A172 (cell line): ENCODE data around the gene HOXB4. TPM values are rescaled to one million over a fixed set of nuclear protein-coding genes. Genes with fewer than 3 reads are reported as not detected.
A peak's percentile ranks its signal among the peaks of the same experiment; 100 is the strongest.

Experiments
- DNase-seq: peaks from one replicate; pipeline ENCODE4 v3.0.0-alpha.2; 2015; ENCODE audit warnings: low spot score
- total RNA-seq: library from RNA; depleted of rRNA; stranded (reverse); fragments of >200 nt; shearing (Covaris generic); gene quantifications from 2 replicates; pipeline ENCODE4 v1.2.3, GENCODE V29; 2014

Gene HOXB4
- total RNA-seq, 1 experiment from 2014 or later, result 5.1 TPM

DNA sequence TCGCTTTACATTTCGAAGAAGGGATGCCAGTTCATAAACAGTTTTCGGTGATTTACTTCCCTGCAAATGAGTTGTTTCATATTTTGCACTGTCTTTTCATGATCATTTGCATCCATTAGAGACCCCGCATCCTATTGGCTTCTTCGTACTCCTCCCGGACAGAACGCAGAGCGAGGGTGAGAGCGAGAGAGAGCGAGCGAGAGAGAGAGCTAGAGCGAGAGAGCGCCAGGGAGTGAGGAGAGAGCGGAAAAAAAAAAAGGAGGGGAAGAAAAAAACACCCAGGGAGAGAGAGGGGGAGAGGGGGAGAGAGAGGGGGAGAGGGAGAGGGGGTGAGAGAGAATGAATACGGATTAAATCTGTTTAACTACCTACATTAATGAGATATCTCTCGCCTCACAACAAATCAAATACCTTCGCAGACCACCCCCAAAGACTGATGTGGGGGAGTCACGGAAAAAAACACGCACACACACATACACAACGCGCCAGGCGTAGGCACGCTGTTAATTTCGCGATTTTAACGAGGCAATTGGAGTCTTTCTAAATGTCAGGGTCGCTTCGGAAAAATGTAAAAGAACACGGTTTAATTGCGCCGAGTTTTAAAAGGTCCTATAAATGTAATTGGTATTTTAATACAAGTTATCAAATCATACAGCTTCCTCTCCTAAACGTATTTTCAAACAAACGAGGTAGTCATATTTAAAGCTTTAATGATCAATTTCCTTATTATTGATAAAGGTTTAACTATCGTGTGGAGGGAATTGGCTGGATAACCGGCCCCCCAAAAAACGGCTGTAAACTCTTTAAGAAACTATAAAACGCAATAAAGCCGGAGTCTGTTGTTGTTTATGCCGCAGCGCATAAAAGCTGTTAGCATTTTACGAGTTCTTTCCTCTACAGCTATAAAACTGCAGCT is 37.2 kb upstream of the HOXB4 start, which contains the start of gene HOXB8:
Gene HOXB8, minus strand, starts transcription at position 246 of the 916 bp plus-strand sequence. CDS start 588 bp downstream, outside the sequence.
- peak; percentile 87 for DNase-seq

DNA sequence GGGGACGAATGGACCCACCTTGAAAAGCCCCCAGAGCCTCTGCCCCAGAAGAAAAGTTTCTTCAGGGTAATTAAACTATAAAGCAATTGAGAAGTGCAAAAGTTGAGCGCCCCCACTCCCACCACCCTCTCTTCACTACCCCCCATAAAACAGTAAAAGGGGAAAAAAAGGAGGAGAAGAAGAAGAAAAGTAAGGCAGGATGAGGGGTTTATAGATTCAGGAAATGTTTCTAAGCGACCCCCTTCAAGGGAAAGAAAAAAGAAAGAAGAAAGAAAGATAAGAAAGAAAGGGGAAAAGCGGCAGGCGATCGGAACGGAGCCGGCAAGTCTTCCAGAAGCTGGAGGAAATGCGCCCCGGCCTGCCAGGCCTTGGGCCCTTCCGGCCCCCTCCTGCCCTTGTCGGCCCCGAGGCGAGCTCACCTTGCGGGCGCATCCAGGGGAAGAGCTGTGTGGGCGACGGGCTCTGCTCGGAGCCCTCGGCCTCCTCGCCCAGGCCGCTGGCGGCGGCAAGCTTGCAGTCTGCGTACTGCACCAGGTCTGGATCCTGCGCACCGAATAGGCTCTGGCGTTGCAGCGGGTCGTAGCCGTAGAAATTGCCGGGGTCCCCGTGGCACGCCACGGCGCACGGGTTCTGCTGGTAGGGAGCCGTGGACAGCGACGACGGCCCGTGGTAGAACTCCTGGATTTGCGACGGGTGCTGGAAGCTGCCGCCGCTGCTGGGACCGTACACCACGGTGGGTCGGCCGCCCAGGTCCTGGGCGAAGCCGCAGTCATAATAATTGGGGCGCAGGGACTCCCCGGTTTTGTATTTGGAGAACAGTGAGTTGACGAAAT is 35.9 kb upstream of the HOXB4 start:
- peak; percentile 17 for DNase-seq

DNA sequence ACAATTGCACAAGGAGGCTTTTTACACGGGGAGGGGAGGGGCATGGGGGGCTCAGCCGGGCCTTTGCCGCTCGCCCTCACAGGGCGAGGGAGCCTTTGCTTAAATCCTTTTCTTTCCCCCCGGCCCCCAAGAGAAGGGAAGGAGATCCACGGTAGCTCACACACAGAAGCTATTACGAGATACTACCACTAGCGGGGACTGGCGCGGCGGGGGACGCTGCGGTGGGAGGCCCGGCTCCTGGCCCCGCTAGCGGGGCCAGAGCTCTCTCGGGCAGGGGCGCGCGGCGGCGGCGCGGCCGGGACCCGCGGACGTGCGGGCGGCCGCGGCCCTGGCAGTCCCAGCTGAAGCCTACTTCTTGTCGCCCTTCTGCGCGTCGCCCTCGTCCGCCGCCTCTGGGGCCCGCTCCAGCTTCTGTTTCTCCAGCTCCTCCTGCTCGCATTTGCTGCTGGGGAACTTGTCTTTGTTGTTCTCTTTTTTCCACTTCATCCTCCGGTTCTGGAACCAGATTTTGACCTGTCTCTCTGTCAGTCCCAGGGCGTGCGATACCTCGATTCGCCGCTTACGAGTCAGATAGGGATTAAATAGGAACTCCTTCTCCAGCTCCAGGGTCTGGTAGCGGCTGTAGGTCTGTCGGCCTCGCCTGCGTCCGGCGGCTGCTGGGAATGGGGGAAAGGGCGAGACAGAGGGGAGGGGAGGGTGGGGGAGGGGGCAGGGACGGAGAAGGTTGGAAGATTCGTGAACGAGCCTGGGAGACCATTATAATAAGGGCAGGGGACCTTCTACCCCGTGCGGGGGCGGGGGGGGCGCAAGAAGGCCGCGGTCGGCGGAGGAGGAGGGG is 34.9 kb upstream of the HOXB4 start:
- DNase-seq, result peak; percentile 41

DNA sequence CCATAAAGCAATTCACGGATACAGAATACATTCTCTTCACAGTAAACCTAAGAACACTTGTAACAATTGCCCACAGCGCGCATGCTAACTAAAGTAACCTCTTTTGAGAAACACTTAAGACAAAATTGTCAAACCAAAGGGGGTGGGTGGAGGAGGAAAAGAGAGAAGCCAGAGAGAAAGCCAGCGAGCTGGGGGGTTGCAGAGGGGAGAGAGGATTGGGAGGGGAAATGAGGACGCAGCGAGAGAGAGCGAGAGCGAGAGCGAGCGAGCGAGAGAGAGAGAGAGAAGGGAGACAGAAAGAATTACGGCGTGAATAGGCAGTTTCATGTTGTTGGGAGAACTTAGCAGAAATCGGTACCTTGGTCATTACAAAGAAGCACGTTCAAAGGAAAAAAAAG is 34.3 kb upstream of the HOXB4 start:
- DNase-seq, result peak; percentile 31

DNA sequence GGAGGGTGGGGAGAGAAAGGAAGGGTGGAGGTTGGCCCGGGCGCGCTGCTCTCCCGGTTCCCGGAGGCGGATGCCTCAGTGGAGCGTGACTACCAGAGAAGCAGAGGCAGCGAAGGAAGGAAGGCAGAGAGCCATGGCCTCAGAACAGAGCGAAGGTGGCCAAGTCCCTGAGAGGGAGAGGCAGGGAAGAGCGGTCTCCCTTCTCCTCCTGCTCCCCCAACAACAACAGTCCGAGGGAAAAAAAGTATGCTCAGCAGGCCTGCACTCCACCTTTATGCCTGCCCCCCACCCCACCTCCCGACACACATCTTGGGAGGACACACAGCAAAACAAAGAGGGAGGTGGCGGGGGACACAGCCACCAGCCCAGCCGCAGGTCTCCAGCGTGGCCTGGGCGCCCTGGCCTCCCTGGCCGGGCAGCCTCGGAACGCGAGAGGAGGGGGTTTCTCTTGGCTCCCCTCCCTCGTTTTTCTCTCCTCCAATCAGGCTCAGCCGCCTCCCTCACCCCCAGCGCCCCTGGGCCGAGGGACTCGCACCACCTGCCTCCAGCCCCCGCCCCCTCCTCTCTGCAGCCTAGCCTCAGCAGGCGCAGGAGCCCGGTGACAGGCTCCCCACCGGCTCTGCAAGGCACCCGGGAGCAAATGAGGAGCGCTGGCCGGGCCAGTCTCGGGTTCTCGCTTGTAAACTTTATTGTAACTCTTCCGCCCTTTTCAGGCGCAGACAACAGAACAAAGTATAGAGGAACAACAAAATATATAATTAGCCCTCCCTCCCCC is 33.7 kb upstream of the HOXB4 start:
- DNase-seq, result peak; percentile 60

DNA sequence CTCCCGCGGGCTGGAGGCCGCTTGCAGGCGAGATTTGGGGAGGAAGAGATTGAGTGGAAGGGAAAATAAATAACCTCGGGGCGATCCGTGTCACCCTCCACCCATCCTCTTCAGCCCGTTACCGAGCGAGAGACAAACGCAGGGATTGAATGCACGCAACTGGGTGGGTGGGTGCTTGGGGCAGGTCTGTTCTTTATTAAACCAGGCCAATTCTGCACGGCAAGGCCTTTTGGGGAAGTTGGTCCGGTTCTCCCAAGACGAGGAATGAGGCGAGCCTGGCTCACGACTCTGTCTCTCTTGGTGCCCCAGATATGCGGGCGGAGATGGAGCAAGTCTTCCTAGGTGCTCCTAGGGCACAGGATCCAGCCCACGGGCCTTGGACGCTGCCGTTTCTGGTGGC is 33.1 kb upstream of the HOXB4 start:
- peak; percentile 34 for DNase-seq

DNA sequence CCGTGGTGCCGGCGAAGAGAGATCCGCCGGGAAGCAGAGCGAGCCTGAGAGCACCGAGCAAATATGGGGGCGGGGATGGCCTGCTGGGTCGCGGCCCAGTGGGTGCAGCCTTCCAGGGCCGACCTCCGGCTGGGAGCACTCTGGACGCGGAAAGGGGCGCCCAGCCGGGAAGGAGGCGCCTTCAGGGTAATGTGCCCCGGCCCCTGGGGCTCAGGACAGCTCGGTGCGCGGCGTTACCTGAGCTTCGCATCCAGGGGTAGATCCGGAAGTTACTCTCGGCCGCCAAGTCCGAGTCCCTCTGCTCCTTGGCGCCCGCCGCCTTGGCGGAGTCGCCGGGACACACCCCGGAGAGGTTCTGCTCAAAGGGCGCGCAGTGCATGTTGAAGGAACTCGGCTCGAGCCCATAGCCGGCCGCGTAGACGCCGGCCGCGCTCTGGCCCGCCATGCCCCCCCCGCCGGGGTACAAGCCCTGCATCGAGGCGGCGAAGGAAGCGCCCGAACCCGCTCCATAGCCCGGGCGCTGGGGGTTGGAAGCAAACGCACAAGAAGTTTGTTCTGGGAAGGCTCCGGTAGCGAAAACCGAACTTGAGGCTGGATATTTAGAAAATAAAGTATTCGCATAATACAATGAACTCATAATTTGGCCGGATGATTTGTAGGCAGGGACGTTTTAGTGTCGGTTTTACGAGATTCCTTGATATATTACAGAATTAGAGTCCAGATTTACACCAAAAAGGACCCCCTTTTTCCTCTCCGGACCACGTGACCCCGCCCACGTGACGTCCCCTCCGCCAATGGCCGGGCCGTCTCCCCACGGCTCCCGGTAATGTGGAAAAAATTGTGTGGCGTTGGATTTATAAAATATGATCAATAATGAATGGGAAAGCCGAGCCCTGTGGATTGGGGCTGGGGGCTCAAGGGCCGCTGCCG is 32.4 kb upstream of the HOXB4 start, which contains the start of gene HOXB7:
Gene HOXB7, minus strand, starts transcription at position 736 of the 930 bp plus-strand sequence. Its CDS starts 99 bp downstream, at position 637.
- peak; percentile 65 for DNase-seq

DNA sequence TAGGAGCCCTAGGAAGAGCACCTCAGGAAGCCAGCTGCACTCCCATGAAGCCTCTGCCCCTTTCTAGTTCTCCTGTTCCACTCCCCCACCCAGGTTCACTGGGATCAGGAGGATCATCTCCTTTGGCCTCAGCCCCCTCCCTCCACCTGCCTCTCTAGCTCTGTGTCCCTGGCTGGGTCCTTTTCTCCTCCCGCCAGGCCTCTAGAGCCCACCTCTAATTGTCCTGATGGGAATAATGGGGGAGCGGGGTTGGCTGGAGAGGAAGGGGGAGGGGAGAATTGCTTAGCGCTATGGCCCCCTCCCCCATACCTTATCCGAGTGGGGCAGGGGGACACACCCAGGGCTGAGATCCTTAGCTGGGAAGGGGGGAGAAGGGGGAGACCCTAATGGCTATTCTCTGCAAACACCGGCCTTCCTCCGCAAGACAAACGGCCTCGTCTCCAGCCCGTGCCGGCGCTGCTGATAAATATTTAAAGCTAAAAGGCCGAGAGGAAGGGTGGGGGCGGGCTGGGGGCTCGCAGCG is 31.7 kb upstream of the HOXB4 start:
- DNase-seq, result peak; percentile 8

DNA sequence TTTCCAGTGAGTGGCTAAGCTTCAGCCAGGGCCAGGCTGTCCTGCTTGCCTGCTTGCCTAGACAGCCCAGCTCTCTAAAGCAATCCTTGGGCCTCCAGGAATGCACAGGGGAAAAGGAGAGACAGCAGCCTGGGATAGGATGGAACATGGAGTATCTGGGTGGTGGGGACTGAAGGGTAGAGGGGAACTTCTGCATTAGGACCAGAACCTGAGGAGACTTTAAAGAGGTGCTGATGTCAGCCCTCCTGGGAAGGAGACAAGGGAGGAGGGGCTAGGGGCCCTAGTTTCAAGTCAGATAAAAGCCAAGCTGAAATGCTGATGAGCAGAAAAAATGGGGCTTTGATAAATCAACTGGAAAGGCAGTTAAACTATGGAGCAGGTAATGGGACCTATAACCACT is 30.9 kb upstream of the HOXB4 start:
- DNase-seq, result peak; percentile 14

DNA sequence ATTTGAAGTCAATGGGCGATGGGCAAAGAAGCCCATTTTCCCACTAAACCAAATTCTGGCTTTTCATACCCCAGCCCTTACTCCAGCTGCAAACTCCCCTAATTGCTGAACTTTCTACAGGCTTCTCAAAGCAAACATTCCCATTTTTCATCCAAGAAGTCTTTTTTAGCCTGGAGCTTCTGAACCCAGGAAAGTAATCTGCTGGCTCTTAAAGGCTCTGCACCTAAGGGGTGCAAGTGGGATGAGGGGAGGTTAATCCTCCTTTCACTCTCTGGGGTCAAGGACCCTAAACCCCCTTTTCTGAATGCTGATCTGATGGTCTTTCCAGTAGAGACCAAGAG is 30.3 kb upstream of the HOXB4 start:
- no peak for DNase-seq

DNA sequence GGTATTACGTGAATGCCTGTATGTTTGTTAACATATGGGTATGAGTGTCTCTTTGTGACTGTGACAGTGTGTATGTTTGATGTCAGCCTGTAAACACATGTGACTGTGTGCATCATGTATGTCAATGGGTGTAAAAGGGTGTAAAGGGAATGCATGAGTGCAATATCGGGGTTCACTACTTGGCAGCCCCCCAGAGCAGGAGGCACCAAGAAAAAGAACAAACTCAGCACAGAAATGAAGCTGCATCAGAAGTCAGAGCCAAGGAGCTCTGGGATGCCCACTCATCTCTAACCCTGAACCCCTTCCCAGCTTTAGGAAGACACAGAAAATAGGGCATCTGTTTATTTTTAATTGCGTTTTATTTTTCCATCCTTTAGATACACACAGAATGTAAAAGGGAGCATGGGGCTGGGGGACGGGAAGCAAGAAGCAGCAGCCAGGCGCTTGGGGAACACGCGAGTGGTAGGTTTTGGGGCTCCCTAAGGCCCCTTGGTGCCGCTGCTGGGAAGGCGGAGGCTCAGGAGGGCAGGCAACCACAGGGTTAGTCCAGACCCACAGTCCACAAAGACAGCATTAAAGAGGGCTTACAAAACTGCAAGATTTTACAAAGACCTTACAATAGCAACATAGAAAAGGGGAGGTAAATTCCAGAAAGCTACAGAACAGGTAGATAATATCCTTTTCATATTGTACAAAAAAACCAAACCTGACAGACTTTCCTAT is 28.9 kb upstream of the HOXB4 start:
- DNase-seq, result no peak

DNA sequence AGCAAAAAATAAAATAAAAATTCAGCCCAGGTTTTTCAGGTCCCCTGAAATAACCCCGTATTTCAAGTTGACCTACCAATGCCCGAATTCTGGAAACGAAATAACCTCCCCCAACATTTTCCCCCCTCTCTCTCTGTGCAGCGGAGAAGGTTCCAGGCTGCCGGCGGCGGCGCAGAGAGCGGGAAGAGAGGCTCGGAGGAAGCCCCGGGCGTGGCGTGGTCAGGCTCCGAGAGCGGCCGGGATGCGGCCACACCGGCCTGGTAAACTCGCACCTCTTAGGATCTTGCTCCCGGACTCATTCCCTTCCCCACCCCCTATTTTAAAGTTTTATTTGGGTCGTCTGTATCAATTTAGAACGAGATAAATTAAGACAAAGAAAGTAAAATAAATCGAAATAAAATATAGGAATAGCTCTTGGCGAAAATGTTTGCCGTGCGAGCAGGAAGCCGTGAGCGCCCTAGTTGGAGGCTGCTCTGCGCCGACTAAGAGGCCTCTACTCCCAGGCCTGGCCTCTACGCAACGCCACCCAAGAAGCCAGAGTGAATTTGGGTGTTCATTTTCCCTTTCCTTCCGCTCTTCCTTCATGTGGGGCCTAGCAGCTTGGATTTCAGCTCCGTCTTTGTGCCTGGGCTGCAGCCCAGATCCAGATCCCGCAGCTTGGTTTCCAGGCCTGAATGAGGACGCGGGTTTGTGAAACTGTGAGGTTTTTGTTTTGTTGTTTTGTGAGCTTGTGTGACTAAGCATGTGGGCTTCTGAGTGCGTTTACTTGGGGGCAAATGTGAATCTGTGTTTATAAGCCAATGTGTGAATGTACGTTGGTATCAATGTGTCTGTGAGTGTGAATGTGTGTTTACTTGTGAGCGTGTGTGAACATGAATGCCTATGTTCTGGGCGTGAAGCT is 28.1 kb upstream of the HOXB4 start:
- DNase-seq, result no peak

DNA sequence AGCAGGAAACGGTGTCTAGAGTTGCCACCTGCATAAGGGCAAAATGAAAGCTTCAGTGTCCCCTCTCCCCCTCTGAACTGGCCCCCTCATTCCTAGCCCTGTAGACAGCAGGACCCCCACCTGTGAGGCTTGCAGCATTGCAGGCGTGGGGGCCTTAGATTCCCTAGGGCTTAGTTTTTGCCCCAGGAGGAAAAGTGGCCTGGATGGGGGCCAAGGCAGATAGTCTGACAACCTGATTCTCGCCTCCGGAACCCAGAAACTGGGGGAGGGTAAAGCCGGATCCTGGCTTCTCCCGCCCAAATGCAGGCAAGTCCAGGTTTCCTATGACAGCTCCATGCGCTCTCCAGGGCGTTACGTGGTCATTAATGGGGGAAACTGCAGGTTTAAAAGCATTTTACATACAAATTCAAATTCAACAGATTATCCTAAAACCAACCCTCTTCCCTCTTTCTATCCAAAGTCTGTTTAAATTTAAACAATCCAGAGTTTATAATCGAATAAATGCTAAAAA is 27.3 kb upstream of the HOXB4 start:
- DNase-seq, result peak; percentile 82

DNA sequence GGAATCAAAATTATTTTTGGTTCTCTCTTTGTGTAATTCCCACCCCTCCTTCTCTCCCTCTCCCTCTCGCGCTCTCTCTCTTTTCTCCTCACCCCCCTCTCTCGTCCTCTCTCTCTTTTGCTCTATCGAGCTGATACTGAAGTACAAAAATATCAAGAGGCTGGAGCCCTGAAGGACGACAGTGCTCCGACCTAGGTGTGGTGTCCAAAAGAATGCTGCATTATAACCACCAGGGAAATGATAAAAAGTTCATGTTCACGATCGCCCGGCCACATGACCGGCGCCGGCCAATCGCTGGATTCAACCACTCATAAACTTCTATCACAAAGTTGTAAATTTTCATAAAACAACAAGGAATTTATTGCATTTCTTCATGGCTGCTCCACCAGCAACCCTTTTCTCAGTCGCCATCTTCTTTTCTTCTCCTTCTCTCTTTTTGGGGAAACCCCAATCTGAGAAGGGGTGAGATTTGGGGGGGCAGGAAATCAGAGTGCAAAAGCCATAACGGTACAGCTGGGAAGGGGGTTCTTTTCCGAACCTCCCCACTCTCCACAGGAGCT is 26.7 kb upstream of the HOXB4 start, which contains the start of gene HOXB6:
Gene HOXB6, minus strand, starts transcription at position 217 of the 560 bp plus-strand sequence. CDS start 6,836 bp downstream, outside the sequence.
- DNase-seq, result peak; percentile 96

DNA sequence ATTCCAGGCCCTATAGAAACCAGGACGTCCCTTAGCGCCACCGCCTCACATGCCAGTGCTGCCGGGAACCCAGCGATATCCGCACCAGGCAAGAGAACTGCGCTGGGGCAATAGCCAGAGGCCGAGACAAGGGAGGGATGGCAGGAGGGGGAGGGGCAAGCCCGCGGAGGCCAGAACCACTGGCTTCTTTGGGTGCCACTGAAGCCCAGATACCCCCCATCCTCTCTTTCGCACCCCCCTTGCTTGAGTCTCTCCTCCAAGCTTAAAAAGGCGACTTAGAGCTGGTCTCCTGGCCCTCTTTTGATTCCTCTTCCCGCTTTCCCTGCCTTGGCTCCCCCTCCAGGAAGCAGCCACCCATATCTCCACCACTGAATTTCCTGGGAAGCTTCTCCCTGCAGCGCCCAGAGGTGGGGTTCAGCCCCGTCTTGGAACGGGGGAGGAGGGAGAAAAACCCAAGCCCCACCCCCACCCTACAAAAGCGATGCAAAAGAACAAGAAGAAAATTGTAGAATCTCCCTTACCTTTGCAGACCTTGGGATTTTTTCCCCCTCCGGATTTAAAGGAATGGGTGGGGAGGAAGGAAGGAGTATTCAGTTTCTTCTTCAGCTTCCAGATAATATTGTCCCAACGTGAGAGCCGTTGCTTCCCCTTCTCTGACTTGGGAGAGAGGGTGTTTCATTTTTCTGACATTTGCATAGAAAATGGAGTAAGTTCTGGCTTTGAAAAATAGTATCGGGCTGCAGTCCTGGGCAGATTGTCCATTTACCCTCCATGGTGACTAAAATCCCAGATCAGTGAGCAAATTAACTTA is 26.0 kb upstream of the HOXB4 start:
- peak; percentile 59 for DNase-seq
